ENCODE results near the gene ISG15.

DNA sequence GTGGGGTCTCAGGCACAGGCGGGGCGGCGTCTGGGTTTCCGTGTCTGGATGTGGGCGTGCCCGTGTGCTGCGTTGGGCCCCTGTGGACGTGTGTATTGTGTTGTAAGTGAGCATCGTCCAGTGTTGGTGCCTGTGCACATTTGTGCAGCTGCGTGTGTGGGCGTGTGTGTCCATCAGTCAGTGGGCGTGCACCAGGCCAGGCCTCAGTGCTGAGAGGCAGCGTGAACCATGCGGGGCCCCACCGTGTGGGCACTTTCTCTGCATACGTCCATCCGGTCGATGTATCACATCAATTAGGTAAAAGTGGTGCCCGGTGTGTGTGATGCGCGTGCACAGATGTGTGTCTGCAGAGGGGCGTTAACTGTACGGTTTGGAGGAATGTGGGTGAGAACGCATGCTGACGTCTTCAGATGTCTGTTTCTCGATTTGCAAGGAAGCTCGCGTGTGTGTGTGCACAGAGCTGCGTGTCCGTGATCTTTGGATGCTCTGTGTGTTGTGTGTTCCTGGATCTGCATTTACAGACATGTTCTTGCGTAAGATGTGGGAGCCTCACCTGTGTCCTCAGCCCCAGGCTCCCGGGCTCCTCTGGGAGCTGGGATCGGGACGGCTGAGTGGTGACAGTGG, 31.3 kb downstream of the ISG15 start:
- TF ChIP-seq BHLHE40 (IDR thresholded peaks at IDR 0.05; ENCODE audit: borderline replicate concordance): no peak
- no peak for TF ChIP-seq FOXK2 (IDR thresholded peaks at IDR 0.05)
- TF ChIP-seq SP1 (IDR thresholded peaks at IDR 0.05): no peak
- TF ChIP-seq L3MBTL2 (conservative IDR thresholded peaks at IDR 0.05): no peak
- no peak for TF ChIP-seq NFRKB (IDR thresholded peaks at IDR 0.05)
- no peak for TF ChIP-seq SUZ12 (IDR thresholded peaks at IDR 0.05)
- TF ChIP-seq HDGF (IDR thresholded peaks at IDR 0.05; ENCODE audit: borderline replicate concordance): no peak
- no peak for TF ChIP-seq FOXM1 (IDR thresholded peaks at IDR 0.05; ENCODE audit: borderline replicate concordance)
- no peak for TF ChIP-seq FOXA1 (IDR thresholded peaks at IDR 0.05)
- TF ChIP-seq, protein P1, sequence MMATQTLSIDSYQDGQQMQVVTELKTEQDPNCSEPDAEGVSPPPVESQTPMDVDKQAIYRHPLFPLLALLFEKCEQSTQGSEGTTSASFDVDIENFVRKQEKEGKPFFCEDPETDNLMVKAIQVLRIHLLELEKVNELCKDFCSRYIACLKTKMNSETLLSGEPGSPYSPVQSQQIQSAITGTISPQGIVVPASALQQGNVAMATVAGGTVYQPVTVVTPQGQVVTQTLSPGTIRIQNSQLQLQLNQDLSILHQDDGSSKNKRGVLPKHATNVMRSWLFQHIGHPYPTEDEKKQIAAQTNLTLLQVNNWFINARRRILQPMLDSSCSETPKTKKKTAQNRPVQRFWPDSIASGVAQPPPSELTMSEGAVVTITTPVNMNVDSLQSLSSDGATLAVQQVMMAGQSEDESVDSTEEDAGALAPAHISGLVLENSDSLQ (IDR thresholded peaks at IDR 0.05): no peak
- no peak for TF ChIP-seq ELF4 (IDR thresholded peaks at IDR 0.05)
- no peak for TF ChIP-seq ARNT (IDR thresholded peaks at IDR 0.05)
- no peak for TF ChIP-seq ZNF384 (IDR thresholded peaks at IDR 0.05)

All from HEK293T (cell line).